A673 (cell line): ENCODE results near the gene CACNA2D3.

Experiments used
- EZH2 ChIP-seq: fragments of 200-600 bp; sonication (generic); IDR thresholded peaks from 2 replicates; pipeline ENCODE4 v1.6.1; 2017; ENCODE audit warnings: borderline replicate concordance, low read depth, mild to moderate bottlenecking, mixed read lengths, antibody characterized with exemption, low read length; ENCODE audit not compliant: poor library complexity, severe bottlenecking
- TF ChIP-seq, protein P1 (sequence below): fragments of 300-800, 200-600 bp; sonication (generic); conservative IDR thresholded peaks from 2 replicates; pipeline ENCODE4 v1.5.1; 2017; ENCODE audit warnings: low read depth, mild to moderate bottlenecking, antibody characterized with exemption, low read length, moderate library complexity, mixed read lengths

DNA sequence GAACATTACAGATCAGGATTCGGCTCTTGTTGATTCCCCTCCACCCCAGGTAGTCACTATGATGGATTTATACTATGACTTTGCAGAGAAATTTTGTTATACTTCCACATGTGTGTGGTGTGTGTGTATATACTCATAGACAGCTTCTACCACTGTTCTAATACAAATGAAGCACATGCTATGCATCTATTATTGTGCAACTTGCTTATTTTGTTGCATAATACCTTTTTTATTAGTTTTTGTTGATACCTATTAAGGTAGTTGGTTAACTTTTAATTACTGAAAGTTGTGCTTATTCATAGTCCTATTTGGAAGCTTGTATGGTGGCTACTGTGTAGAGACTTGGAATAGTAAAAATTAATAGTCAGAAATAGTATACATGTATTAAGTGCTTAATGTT, 140.6 kb downstream of the CACNA2D3 start:
- TF ChIP-seq, protein P1, sequence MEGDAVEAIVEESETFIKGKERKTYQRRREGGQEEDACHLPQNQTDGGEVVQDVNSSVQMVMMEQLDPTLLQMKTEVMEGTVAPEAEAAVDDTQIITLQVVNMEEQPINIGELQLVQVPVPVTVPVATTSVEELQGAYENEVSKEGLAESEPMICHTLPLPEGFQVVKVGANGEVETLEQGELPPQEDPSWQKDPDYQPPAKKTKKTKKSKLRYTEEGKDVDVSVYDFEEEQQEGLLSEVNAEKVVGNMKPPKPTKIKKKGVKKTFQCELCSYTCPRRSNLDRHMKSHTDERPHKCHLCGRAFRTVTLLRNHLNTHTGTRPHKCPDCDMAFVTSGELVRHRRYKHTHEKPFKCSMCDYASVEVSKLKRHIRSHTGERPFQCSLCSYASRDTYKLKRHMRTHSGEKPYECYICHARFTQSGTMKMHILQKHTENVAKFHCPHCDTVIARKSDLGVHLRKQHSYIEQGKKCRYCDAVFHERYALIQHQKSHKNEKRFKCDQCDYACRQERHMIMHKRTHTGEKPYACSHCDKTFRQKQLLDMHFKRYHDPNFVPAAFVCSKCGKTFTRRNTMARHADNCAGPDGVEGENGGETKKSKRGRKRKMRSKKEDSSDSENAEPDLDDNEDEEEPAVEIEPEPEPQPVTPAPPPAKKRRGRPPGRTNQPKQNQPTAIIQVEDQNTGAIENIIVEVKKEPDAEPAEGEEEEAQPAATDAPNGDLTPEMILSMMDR, result no peak
- TF ChIP-seq EZH2, result no peak
